ENCODE measurements around the gene SHOC2. TPM values are rescaled to one million over a fixed set of nuclear protein-coding genes. Genes with fewer than 3 reads are reported as not detected.

The SHOC2 gene
- total RNA-seq, 1 experiment from 2014 or later, result 23.7 TPM

- no peaks in the 10 kb centered on the region for H3K27me3 Mint-ChIP-seq (ENCODE audit: low read depth)
- no peaks in the 10 kb centered on the region; the same call in 1 of the 2 replicates for H3K79me2 ChIP-seq (ENCODE audit: insufficient read depth, low read length)
- H3K27ac Mint-ChIP-seq, result no peak overlapping the region
These were observed 32.0 kb downstream of the SHOC2 start for GRCh38 chr10:110951381-110951780.

More at GRCh38 chr10:110951381-110951780, 32.0 kb downstream of the SHOC2 start:
- H3K18ac ChIP-seq (ENCODE audit: insufficient read length, low read depth, low read length), result no peak overlapping the region
- no peaks in the 10 kb centered on the region for H4K20me1 ChIP-seq (ENCODE audit: control insufficient read depth, insufficient read depth, insufficient read length)
- DNase-seq, result no peak
- no peaks in the 10 kb centered on the region for H3K23me2 ChIP-seq (ENCODE audit: insufficient read length, low read depth, low read length, poor library complexity, severe bottlenecking)
- WGBS (ENCODE audit: extremely low coverage, insufficient read length, low lambda C conversion rate), result no CpG with 5 or more reads among the region's 4 CpGs
- H3K79me1 ChIP-seq (ENCODE audit: insufficient read depth, low read depth, low read length, poor library complexity, severe bottlenecking), result no peaks in the 10 kb centered on the region
- no peak overlapping the region for H2BK120ac ChIP-seq (ENCODE audit: low read depth, low read length, poor library complexity, severe bottlenecking)
- no peak overlapping the region for H3K14ac ChIP-seq (ENCODE audit: insufficient read depth, low read length)
- H3K27ac ChIP-seq (ENCODE audit: insufficient read length, low read depth, low read length), result no peak overlapping the region
- H2BK12ac ChIP-seq (ENCODE audit: insufficient read length, low read depth, low read length), result no peak overlapping the region
- H4K91ac ChIP-seq (ENCODE audit: insufficient read length, low read depth, low read length), result no peak overlapping the region
- H2BK20ac ChIP-seq (ENCODE audit: low read depth, low read length, poor library complexity, severe bottlenecking), result no peak overlapping the region
- no peaks in the 10 kb centered on the region for H3K9me3 ChIP-seq (ENCODE audit: control insufficient read depth, low read depth, low read length)
- peaks cover 14 to 23% of the 10 kb centered on the region in 2 experiments for H3K4me1 Mint-ChIP-seq
- H3K4me1 ChIP-seq (ENCODE audit: insufficient read depth, low read length), result peaks cover 5% of the 10 kb centered on the region; the same call in 1 of the 2 replicates
- H3K9me3 Mint-ChIP-seq, result peaks cover 0 to 2% of the 10 kb centered on the region in 2 experiments; a peak in 1 of 5 replicates
- H4K8ac ChIP-seq (replicated peaks; ENCODE audit: insufficient read length, low read depth, low read length), result no peak overlapping the region
- H3T11ph ChIP-seq (ENCODE audit: low read length), result no peak overlapping the region
- H2BK5ac ChIP-seq (ENCODE audit: insufficient read length, low read length), result no peak overlapping the region
- no peak overlapping the region for H3K4ac ChIP-seq (ENCODE audit: low read depth, low read length)
- H3K36me3 Mint-ChIP-seq (ENCODE audit: insufficient read depth in 1 of 3, low read depth in 3 of 3), result peaks cover 3 to 9% (median 7%) of the 10 kb centered on the region in 3 experiments; a peak in 4 of 7 replicates
- no peak overlapping the region for H4K5ac ChIP-seq (ENCODE audit: insufficient read length, low read depth, low read length)
- no peak overlapping the region for H2AK5ac ChIP-seq (ENCODE audit: insufficient read length, low read length)
- no peak overlapping the region for H3K4me3 Mint-ChIP-seq
- no peak overlapping the region for H3K56ac ChIP-seq (ENCODE audit: insufficient read length, low read depth, low read length)
- no peak overlapping the region for H3K4me2 ChIP-seq (ENCODE audit: insufficient read depth, insufficient read length, low read length)
- H3K9ac ChIP-seq (ENCODE audit: extremely low read depth, insufficient read length, low read length), result no peak overlapping the region
- H2AFZ ChIP-seq (ENCODE audit: low read length), result no peak overlapping the region
- H2BK15ac ChIP-seq (ENCODE audit: low read depth, low read length), result no peak overlapping the region
- no peaks in the 10 kb centered on the region for H3K27me3 ChIP-seq (ENCODE audit: insufficient read depth, low read length)
- TF ChIP-seq, protein P1, sequence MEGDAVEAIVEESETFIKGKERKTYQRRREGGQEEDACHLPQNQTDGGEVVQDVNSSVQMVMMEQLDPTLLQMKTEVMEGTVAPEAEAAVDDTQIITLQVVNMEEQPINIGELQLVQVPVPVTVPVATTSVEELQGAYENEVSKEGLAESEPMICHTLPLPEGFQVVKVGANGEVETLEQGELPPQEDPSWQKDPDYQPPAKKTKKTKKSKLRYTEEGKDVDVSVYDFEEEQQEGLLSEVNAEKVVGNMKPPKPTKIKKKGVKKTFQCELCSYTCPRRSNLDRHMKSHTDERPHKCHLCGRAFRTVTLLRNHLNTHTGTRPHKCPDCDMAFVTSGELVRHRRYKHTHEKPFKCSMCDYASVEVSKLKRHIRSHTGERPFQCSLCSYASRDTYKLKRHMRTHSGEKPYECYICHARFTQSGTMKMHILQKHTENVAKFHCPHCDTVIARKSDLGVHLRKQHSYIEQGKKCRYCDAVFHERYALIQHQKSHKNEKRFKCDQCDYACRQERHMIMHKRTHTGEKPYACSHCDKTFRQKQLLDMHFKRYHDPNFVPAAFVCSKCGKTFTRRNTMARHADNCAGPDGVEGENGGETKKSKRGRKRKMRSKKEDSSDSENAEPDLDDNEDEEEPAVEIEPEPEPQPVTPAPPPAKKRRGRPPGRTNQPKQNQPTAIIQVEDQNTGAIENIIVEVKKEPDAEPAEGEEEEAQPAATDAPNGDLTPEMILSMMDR (conservative IDR thresholded peaks at IDR 0.05), result no peak
- no peak overlapping the region for H3K23ac ChIP-seq (ENCODE audit: insufficient read length, low read depth, low read length)
